Measurements from ENCODE around the gene ANKRD33B.
"Not testable (repeated sequence)": the region's sequence is repeated elsewhere in the genome, so short reads cannot be mapped to it uniquely, and the experiment has no call there.

Gene ANKRD33B

GRCh38 chr5:10563945-10564837, at the start of gene ANKRD33B:
TSS of gene ANKRD33B (plus strand) at chr5:10564070. CDS start at chr5:10564468, 398 bp downstream.
- peak; percentile 66 for DNase-seq (ENCODE audit: low spot score)

GRCh38 chr5:10514572-10514971, 49.3 kb upstream of the ANKRD33B start:
- not testable (repeated sequence) for DNase-seq (ENCODE audit: low spot score)

GRCh38 chr5:10515492-10515891, 48.4 kb upstream of the ANKRD33B start:
- no peak for DNase-seq (ENCODE audit: low spot score)

DNA sequence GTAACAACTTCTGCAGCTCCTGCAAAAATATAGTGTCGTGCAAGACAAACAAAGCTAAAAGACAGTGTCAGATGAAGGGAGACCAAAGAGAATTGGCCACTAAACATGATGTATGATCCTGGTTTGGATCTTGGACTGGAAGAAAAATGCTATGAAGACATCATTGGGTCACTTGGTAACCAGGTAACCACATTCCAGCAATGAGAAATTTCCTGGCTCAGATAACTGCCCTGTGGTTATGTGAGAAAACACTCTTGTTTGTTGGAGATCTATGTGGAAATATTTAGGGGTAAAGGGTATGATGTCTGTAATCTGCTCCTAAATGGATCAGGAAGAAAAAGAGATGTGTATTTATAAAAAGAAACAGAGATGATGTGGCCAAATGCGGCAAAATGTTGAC, 45.5 kb upstream of the ANKRD33B start:
- no peak for DNase-seq (ENCODE audit: low spot score)

GRCh38 chr5:10519729-10520128, 44.1 kb upstream of the ANKRD33B start:
- no peak for DNase-seq (ENCODE audit: low spot score)

- no peak for DNase-seq (ENCODE audit: low spot score)
Observed at GRCh38 chr5:10520706-10521105, 43.2 kb upstream of the ANKRD33B start.

GRCh38 chr5:10521466-10522223, 42.2 kb upstream of the ANKRD33B start:
- no peak for DNase-seq (ENCODE audit: low spot score)

DNA sequence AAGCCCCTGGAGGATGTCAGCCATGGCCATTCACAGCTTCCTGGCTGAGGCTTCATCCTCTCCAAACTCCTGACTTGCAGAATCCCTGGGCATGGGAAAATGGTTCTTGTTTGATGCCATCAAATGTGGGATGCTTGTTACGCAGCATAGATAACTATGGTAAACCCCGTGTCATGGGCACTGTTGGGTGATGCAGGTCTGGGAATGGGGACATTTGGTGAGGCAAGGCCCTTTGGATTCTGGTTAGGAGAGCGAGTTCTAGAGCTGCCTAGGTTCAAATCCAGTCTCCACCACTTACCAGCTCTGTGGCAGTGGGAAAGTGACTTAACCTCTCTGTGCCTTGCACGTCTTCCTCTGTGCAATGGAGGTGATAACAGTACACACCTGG, 41.7 kb upstream of the ANKRD33B start:
- DNase-seq (ENCODE audit: low spot score) = no peak

- DNase-seq (ENCODE audit: low spot score) = no peak
Observed at GRCh38 chr5:10524376-10525123, 39.3 kb upstream of the ANKRD33B start.

GRCh38 chr5:10525124-10525495, 38.8 kb upstream of the ANKRD33B start:
- no peak for DNase-seq (ENCODE audit: low spot score)

DNA sequence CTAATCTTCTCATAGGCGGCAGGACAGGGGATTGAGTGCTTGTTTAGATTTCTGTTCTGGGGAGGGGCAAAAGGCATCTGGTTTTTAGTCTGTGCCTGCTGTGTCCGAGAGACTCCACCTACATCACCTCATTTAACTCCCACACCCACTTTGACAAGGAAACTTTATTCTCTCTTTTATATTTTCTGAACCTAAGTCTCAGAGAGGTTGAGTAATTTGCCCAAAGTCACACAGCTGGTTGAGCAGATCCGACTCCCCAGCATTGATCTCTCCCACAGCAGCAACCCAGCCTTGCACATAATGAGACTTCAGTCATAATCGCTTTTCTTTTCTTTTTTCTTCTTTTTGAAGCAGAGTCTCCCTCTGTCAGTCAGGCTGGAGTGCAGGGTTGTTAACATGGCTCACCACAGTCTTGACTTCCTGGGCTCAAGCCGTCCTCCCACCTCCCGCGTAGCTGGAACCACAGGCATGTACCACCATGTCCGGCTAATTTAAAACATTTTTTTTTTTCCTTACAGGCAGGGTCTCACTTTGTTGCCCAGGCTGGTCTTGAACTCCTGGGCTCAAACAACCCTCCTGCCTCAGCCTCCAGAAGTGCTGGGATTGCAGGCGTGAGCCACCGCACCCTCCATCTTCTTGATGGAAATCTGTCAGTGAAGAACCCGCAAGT, 36.5 kb upstream of the ANKRD33B start:
- no peak for DNase-seq (ENCODE audit: low spot score)

DNA sequence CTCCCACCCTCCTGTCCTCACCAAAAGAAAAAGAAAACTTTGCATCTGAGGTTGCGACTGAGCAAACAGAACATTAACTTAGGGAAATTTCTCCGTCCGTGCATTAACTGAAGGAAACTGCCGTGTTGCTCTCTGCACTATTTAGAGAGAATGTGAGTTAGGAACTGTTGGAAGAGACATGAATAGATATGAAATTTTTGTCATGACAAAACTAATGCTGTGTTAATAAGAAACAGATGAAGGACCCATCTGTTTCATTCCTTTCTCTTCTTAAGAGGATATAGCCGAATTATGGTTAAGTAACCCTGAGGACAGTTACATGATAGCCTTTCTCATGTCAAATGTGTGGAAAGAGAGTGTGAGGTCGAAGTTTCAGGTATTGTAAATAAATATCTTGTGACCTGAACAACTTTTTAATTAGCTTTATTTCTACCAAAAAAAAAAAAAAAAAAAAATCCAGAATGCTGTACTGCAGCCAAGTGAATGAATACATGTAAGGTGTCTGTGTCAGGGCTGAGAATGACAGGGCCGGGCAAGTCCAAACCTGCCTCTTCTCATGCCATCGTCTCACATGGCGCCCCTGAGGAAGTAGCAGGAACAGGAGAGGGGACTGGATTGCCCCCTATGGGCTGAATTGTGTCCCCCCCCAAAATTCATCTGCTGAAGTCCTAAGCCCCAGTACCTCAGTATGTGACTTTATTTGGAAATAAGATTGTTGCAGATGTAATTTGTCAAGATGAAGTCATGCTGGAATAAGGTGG, 35.6 kb upstream of the ANKRD33B start:
- no peak for DNase-seq (ENCODE audit: low spot score)

DNA sequence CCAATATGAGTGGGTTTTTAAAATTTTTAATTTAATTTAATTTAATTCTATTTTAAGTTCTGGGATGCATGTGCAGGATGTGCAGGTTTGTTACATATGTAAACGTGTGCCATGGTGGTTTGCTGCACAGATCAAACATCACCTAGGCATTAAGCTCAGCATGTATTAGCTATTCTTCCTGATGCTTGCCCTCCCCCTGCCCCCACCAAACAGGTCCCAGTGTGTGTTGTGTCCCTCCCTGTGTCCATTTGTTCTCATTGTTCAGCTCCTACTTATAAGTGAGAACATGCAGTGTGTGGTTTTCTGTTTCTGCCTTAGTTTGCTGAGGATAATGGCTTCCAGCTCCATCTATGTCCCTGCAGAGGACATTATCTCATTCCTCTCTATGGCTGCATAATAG, 35.0 kb upstream of the ANKRD33B start:
- DNase-seq (ENCODE audit: low spot score) = no peak

DNA sequence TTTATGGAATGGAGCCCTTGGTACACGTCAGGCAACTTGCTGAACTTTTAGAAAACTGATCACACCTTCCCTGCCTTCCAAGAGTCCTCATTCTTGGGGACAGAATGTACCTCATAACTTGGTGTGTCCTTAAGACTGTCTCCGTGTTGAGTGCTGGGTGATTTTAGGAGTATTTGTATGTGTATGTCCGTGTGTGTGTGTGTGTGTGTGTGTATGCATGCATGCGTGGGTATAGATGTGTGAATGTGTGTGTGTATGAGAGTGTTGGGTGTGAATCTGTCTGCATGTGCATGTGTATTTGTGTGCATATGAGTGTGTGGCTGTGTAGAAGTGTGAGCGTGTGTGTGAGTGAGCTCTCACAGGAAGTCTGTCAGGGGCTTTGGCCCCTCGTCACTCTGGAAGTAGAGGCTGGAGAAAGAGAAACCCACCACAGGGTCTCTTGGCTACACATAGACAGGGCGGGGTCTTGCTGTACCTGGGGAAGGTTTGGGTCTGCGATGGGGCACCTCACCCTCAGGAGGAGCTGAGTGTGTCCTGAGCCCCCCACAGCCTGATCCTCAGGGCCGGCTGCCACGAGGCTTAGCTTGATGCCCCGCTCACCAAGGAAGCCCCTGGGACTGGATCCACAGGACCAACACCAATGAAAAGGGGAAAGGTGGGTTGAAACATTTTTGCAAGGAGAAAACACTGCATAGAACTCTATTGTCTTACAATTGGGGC, 33.1 kb upstream of the ANKRD33B start:
- no peak for DNase-seq (ENCODE audit: low spot score)

DNA sequence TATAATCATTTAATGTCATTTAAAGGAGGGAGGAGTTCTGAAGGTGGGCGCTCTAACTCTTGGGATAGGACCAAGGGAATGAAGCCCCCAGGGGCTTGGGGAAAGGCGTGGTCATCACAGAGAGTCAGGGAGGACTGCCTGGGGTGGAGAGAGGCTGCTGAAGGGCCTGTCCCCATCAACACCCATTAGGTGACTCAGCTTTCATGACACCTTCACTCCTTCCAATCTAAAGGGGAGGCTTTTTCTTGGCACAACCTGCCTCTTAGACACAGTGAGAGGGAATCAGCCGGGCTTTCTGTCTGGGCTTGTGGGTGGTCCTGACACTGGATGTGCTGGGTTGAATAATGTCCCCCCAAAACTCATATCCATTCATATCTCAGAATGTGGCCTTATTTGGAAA, 31.4 kb upstream of the ANKRD33B start:
- DNase-seq (ENCODE audit: low spot score) = no peak

- DNase-seq (ENCODE audit: low spot score) = no peak
Observed at GRCh38 chr5:10533226-10533625, 30.6 kb upstream of the ANKRD33B start.

- DNase-seq (ENCODE audit: low spot score) = no peak
Observed at GRCh38 chr5:10534561-10535530, 29.0 kb upstream of the ANKRD33B start.

DNA sequence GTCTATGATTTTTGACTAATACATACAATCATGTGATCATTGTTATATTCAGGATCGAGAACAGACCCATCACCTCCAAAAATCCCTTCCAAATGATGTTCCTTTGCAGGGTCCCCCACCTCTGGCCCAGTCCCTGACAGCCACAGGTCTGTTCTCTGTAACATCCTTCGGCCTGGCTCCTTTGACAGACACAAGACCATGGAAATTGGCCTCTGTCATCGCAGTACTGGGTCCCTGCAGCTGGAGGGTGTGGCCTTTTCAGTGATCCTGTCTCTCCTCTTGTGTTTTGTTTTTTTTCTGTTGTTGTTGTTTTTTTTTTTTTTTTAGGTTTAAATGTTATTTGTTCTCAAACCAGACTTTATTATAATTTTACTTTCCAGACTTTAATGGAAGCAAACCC, 27.4 kb upstream of the ANKRD33B start:
- no peak for DNase-seq (ENCODE audit: low spot score)

DNA sequence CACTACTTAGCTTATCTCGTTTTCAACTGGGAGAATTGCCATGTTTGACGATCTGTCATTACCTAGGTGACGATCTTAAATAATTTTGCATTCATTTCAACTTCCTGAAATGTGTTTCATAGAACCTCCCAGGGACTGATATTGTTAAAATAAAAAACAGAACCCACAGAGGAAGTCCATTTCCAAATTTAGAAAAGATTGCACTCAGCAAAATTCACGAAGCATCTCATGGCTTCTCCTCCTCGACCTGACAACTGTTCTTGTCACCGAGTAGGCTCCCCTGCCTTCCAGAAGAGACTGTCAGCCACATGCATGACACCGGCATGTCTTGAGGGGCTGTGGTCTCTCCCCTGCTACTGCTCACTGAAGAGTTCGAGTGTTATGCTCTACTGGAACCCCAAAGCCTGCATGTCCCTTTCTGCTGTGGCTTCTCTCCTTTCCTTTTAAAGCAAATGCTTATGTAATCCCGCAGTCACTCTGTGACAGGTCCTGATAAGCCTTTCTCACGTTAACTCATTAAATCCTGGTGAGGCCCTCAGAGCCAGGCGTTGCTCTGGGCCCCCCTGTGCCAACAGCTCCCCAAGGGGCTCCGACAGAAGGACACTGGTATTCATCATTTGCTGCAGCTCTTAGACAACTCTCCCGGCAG, 26.8 kb upstream of the ANKRD33B start:
- no peak for DNase-seq (ENCODE audit: low spot score)

All from HuH-7.5 (cell line).